Activated CD4-positive, alpha-beta T cell treated with anti-CD3 and anti-CD28 coated beads, Interleukin-2, amount 10 ng/mL, durations not matched to agents 7 days and 5 days (primary cell): ENCODE measurements around the gene HIVEP3. TPM values are rescaled to one million over a fixed set of nuclear protein-coding genes. Genes with fewer than 3 reads are reported as not detected.

ENCODE experiments used
- CTCF ChIA-PET: fragments of 350-600 bp; sonication (Branson Sonifier 250); formaldehyde crosslinking; loops from one replicate; lab custom pipeline; 2021; ENCODE audit warnings: antibody characterized with exemption; lab: Charles Lee
- POLR2A ChIA-PET: fragments of 350-600 bp; sonication (Branson Sonifier 250); formaldehyde crosslinking; loops from one replicate; lab custom pipeline; 2021; ENCODE audit warnings: antibody characterized with exemption; lab: Charles Lee
- DNase-seq: peaks from one replicate; pipeline ENCODE4 v3.0.0-alpha.2; 2020
- H3K27ac Mint-ChIP-seq: one replicate; pipeline ENCODE4 v1.8.0; 2021; ENCODE audit warnings: mild to moderate bottlenecking, moderate library complexity, mixed read lengths
- H3K27me3 Mint-ChIP-seq: one replicate; pipeline ENCODE4 v1.8.0; 2021; ENCODE audit warnings: mixed read lengths
- H3K36me3 Mint-ChIP-seq: one replicate; pipeline ENCODE4 v1.8.0; 2021; ENCODE audit warnings: low read depth, mixed read lengths
- H3K4me1 Mint-ChIP-seq: one replicate; pipeline ENCODE4 v1.8.0; 2021; ENCODE audit warnings: mixed read lengths
- H3K4me3 Mint-ChIP-seq: one replicate; pipeline ENCODE4 v1.8.0; 2021; ENCODE audit warnings: mild to moderate bottlenecking, moderate library complexity, mixed read lengths
- H3K9me3 Mint-ChIP-seq: one replicate; pipeline ENCODE4 v1.8.0; 2021; ENCODE audit warnings: mixed read lengths
- total RNA-seq, 2 experiments: library from RNA; stranded (reverse); gene quantifications; one replicate each; pipeline ENCODE4 v1.2.3, GENCODE V29; 2021

HIVEP3 gene
- total RNA-seq, 2 experiments from 2014 or later: 18.4 to 21.5 TPM

- Mint-ChIP-seq H3K4me1 (peaks cover 15% of the 10 kb centered on the region), H3K27ac (no peak overlapping the region), H3K36me3 (no peaks in the 10 kb centered on the region), H3K27me3 (peaks cover 3% of the 10 kb centered on the region), H3K9me3 (peaks cover 3% of the 10 kb centered on the region), H3K4me3 (no peak overlapping the region)
- ChIA-PET POLR2A (interaction anchor here (0.6 kb wide), 1 partner anchor 42 kb away, joined by 3 read pairs; no protein-coding TSS in a partner anchor), CTCF (interaction anchor here (0.9 to 1.6 kb wide), 4 partner anchors 13 to 46 kb away, joined by 3 to 4 read pairs (median 4); no protein-coding TSS in a partner anchor)
- no peak for DNase-seq
These were observed 209.4 kb downstream of the HIVEP3 start for GRCh38 chr1:41709331-41709730.

GRCh38 chr1:41708332-41708731 is 210.4 kb downstream of the HIVEP3 start:
- DNase-seq: no peak
- peaks cover 3% of the 10 kb centered on the region for H3K27me3 Mint-ChIP-seq
- no peak overlapping the region for H3K4me3 Mint-ChIP-seq
- peaks cover 3% of the 10 kb centered on the region for H3K9me3 Mint-ChIP-seq
- peaks cover 15% of the 10 kb centered on the region for H3K4me1 Mint-ChIP-seq
- no peak overlapping the region for H3K27ac Mint-ChIP-seq
- ChIA-PET POLR2A (no interaction called here), CTCF (interaction anchor here (0.7 to 1.4 kb wide), 5 partner anchors 14 to 29 kb away, joined by 3 to 4 read pairs (median 3); no protein-coding TSS in a partner anchor)
- H3K36me3 Mint-ChIP-seq: no peaks in the 10 kb centered on the region

- no peak overlapping the region for H3K27ac Mint-ChIP-seq
- peaks cover 15% of the 10 kb centered on the region for H3K4me1 Mint-ChIP-seq
- H3K36me3 Mint-ChIP-seq: no peaks in the 10 kb centered on the region
- no peak for DNase-seq
- ChIA-PET CTCF (interaction anchor here (1.0 to 1.4 kb wide), 2 partner anchors 20 to 25 kb away, joined by 3 to 4 read pairs; no protein-coding TSS in a partner anchor), POLR2A (no interaction called here)
- peaks cover 3% of the 10 kb centered on the region for H3K9me3 Mint-ChIP-seq
- H3K4me3 Mint-ChIP-seq: no peak overlapping the region
- H3K27me3 Mint-ChIP-seq: peaks cover 3% of the 10 kb centered on the region
These were observed 210.9 kb downstream of the HIVEP3 start for GRCh38 chr1:41707793-41708192.

- CTCF ChIA-PET: interaction anchor here (1.0 to 1.6 kb wide), 2 partner anchors 11 to 16 kb away, joined by 3 to 4 read pairs; no protein-coding TSS in a partner anchor
- Mint-ChIP-seq H3K4me1 (peaks cover 15% of the 10 kb centered on the region), H3K27me3 (peaks cover 3% of the 10 kb centered on the region)
These were observed 212.9 kb downstream of the HIVEP3 start for GRCh38 chr1:41705798-41706197.

GRCh38 chr1:41704196-41704595 is 214.5 kb downstream of the HIVEP3 start:
- H3K27ac Mint-ChIP-seq: no peak overlapping the region
- DNase-seq: no peak
- H3K4me3 Mint-ChIP-seq: no peak overlapping the region
- ChIA-PET POLR2A (no interaction called here), CTCF (interaction anchor here (0.6 to 1.3 kb wide), 7 partner anchors 8 to 741 kb away, joined by 3 to 4 read pairs (median 3); no protein-coding TSS in a partner anchor)
- H3K27me3 Mint-ChIP-seq: peaks cover 3% of the 10 kb centered on the region
- no peaks in the 10 kb centered on the region for H3K36me3 Mint-ChIP-seq
- peaks cover 11% of the 10 kb centered on the region for H3K4me1 Mint-ChIP-seq
- H3K9me3 Mint-ChIP-seq: peaks cover 3% of the 10 kb centered on the region

More at GRCh38 chr1:41705798-41706197, 212.9 kb downstream of the HIVEP3 start:
- H3K4me3 Mint-ChIP-seq: no peak overlapping the region
- no peak for DNase-seq
- H3K36me3 Mint-ChIP-seq: no peaks in the 10 kb centered on the region
- no peak overlapping the region for H3K27ac Mint-ChIP-seq
- POLR2A ChIA-PET: no interaction called here
- peaks cover 3% of the 10 kb centered on the region for H3K9me3 Mint-ChIP-seq

- CTCF ChIA-PET: interaction anchor here (1.2 kb wide), 1 partner anchor 22 kb away, joined by 4 read pairs; no protein-coding TSS in a partner anchor
- Mint-ChIP-seq H3K27ac (no peak overlapping the region), H3K9me3 (no peaks in the 10 kb centered on the region), H3K4me1 (peaks cover 6% of the 10 kb centered on the region), H3K36me3 (no peaks in the 10 kb centered on the region), H3K4me3 (no peak overlapping the region), H3K27me3 (peaks cover 3% of the 10 kb centered on the region)
- no peak for DNase-seq
- POLR2A ChIA-PET: no interaction called here
These were observed 216.0 kb downstream of the HIVEP3 start for GRCh38 chr1:41702771-41703170.

- ChIA-PET POLR2A (no interaction called here), CTCF (interaction anchor here (1.5 kb wide), 1 partner anchor 27 kb away, joined by 6 read pairs; no protein-coding TSS in a partner anchor)
These were observed 217.7 kb downstream of the HIVEP3 start for GRCh38 chr1:41700986-41701535.

GRCh38 chr1:41700581-41700980 is 218.1 kb downstream of the HIVEP3 start:
- H3K4me1 Mint-ChIP-seq: peaks cover 2% of the 10 kb centered on the region
- peaks cover 3% of the 10 kb centered on the region for H3K27me3 Mint-ChIP-seq
- DNase-seq: no peak
- POLR2A ChIA-PET: no interaction called here
- no peaks in the 10 kb centered on the region for H3K36me3 Mint-ChIP-seq
- H3K27ac Mint-ChIP-seq: no peak overlapping the region
- no peak overlapping the region for H3K4me3 Mint-ChIP-seq
- H3K9me3 Mint-ChIP-seq: no peaks in the 10 kb centered on the region
- CTCF ChIA-PET: no interaction called here

More at GRCh38 chr1:41700986-41701535, 217.7 kb downstream of the HIVEP3 start:
- Mint-ChIP-seq H3K4me3 (no peak overlapping the region), H3K27me3 (peaks cover 3% of the 10 kb centered on the region), H3K27ac (no peak overlapping the region), H3K9me3 (no peaks in the 10 kb centered on the region), H3K36me3 (no peaks in the 10 kb centered on the region), H3K4me1 (peaks cover 2% of the 10 kb centered on the region)
- DNase-seq: no peak

- no peak for DNase-seq
- H3K27me3 Mint-ChIP-seq: no peaks in the 10 kb centered on the region
- CTCF ChIA-PET: interaction anchor here (0.5 kb wide), 1 partner anchor 168 kb away, joined by 6 read pairs; no protein-coding TSS in a partner anchor
- H3K4me1 Mint-ChIP-seq: peaks cover 2% of the 10 kb centered on the region
- H3K36me3 Mint-ChIP-seq: no peaks in the 10 kb centered on the region
- no peak overlapping the region for H3K27ac Mint-ChIP-seq
- H3K9me3 Mint-ChIP-seq: no peaks in the 10 kb centered on the region
- POLR2A ChIA-PET: no interaction called here
- no peak overlapping the region for H3K4me3 Mint-ChIP-seq
These were observed 218.9 kb downstream of the HIVEP3 start for GRCh38 chr1:41699861-41700248.

GRCh38 chr1:41698916-41699860 is 219.5 kb downstream of the HIVEP3 start:
- Mint-ChIP-seq H3K9me3 (no peaks in the 10 kb centered on the region), H3K36me3 (no peaks in the 10 kb centered on the region), H3K27ac (no peak overlapping the region), H3K4me3 (no peak overlapping the region), H3K4me1 (peaks cover 2% of the 10 kb centered on the region), H3K27me3 (no peaks in the 10 kb centered on the region)
- ChIA-PET CTCF (interaction anchor here (0.5 to 1.4 kb wide), 5 partner anchors 15 to 1833 kb away, joined by 3 to 6 read pairs (median 3); no protein-coding TSS in a partner anchor), POLR2A (no interaction called here)
- no peak for DNase-seq

- H3K9me3 Mint-ChIP-seq: no peaks in the 10 kb centered on the region
- no peak overlapping the region for H3K27ac Mint-ChIP-seq
- ChIA-PET CTCF (interaction anchor here (0.9 to 1.2 kb wide), 2 partner anchors 8 to 9 kb away, joined by 3 read pairs; no protein-coding TSS in a partner anchor), POLR2A (no interaction called here)
- no peaks in the 10 kb centered on the region for H3K27me3 Mint-ChIP-seq
- H3K4me1 Mint-ChIP-seq: peaks cover 2% of the 10 kb centered on the region
- no peak overlapping the region for H3K4me3 Mint-ChIP-seq
- DNase-seq: no peak
- no peaks in the 10 kb centered on the region for H3K36me3 Mint-ChIP-seq
These were observed 222.3 kb downstream of the HIVEP3 start for GRCh38 chr1:41696381-41696780.

GRCh38 chr1:41695118-41695745 is 223.5 kb downstream of the HIVEP3 start:
- Mint-ChIP-seq H3K27me3 (no peaks in the 10 kb centered on the region), H3K4me3 (no peak overlapping the region), H3K4me1 (peaks cover 6% of the 10 kb centered on the region), H3K36me3 (no peaks in the 10 kb centered on the region), H3K9me3 (no peaks in the 10 kb centered on the region), H3K27ac (no peak overlapping the region)
- ChIA-PET POLR2A (no interaction called here), CTCF (interaction anchor here (1.0 to 1.4 kb wide), 3 partner anchors 15 to 34 kb away, joined by 4 read pairs; no protein-coding TSS in a partner anchor)
- DNase-seq: no peak
